ENCODE measurements around the gene CGB2. TPM values are rescaled to one million over a fixed set of nuclear protein-coding genes. Genes with fewer than 3 reads are reported as not detected.
"Not testable (repeated sequence)": the region's sequence is repeated elsewhere in the genome, so short reads cannot be mapped to it uniquely, and the experiment has no call there.

The CGB2 gene
- total and polyA plus RNA-seq, 2 of the 4 experiments (the other 2 are of a cell fraction), result not detected

DNA sequence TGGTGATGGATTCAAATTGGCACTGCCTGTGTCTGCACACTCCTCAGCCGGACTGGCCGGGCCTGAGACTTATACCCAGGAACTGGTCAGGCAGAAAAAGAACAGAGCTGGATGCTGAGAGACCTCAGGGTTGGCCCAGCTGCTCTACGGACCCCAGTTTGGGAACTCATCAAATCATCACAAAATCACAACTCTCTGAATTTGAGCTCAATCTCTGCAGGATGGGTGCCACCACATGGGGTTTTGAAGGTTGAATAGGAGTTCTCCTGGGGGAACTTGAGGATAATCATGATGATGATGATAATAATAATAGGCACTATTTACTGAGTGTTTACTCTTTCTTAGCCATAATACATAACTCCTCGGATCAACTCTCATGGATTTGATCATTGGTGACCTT is 11.0 kb downstream of the CGB2 start:
- in situ Hi-C loops (cut with MboI; ENCODE audit: low sequenced_read_pairs); H3K9ac ChIP-seq (ENCODE audit: low read depth, low read length); H2BK120ac ChIP-seq (ENCODE audit: low read depth, low read length); H2AK5ac ChIP-seq (ENCODE audit: low read depth, low read length); POLR2A ChIA-PET (ENCODE audit: unreplicated experiment); H3K9me3 ChIP-seq (ENCODE audit: control insufficient read depth, insufficient read depth, low read length); H4K8ac ChIP-seq (ENCODE audit: low read depth in 2 of 2, low read length in 2 of 2); DNase-seq; H3K14ac ChIP-seq (replicated peaks; ENCODE audit: low read depth, low read length); H3K9me1 ChIP-seq (ENCODE audit: insufficient read depth, low read length); H2BK20ac ChIP-seq (ENCODE audit: low read depth, low read length); H3K79me1 ChIP-seq (ENCODE audit: low read depth in 1 of 2, low read length in 2 of 2); H3K4ac ChIP-seq (ENCODE audit: low read depth, low read length); H3K18ac ChIP-seq (ENCODE audit: low read depth, low read length); H3K4me3 ChIP-seq (ENCODE audit: insufficient read depth, low read depth, low read length); H3K36me3 ChIP-seq (ENCODE audit: control insufficient read depth, insufficient read depth, low read length); H3K27ac ChIP-seq (ENCODE audit: insufficient read depth, low read length); H3K4me1 ChIP-seq (ENCODE audit: control insufficient read depth, insufficient read depth, low read length); H3K23ac ChIP-seq (ENCODE audit: low read depth, low read length); H2BK15ac ChIP-seq (ENCODE audit: low read depth, low read length); H4K20me1 ChIP-seq (ENCODE audit: insufficient read depth, low read length); H3K4me2 ChIP-seq (ENCODE audit: low read depth, low read length); H3K27me3 ChIP-seq (ENCODE audit: control insufficient read depth, insufficient read depth, low read length); H2AFZ ChIP-seq (replicated peaks; ENCODE audit: low read length, poor library complexity); CTCF ChIA-PET; dilution Hi-C loops (cut with HindIII; ENCODE audit: low sequenced_read_pairs, unreplicated experiment); BruUV-seq (replicated peaks); ATAC-seq (ENCODE audit: low read depth); intact Hi-C loops (cut with micrococcal nuclease); H2AK9ac ChIP-seq (replicated peaks; ENCODE audit: low read depth, low read length, poor library complexity); H2BK5ac ChIP-seq (ENCODE audit: low read depth, low read length, poor library complexity, severe bottlenecking); H3K56ac ChIP-seq (ENCODE audit: extremely low read depth, insufficient read depth, low read length); H4K91ac ChIP-seq (ENCODE audit: insufficient read depth, low read depth, low read length); H4K5ac ChIP-seq (ENCODE audit: low read depth, low read length): not testable (repeated sequence)
- no CpG with 5 or more reads among the region's 4 CpGs for WGBS, 2 experiments (ENCODE audit: extremely low coverage in 2 of 2, insufficient read length in 1 of 2)

DNA sequence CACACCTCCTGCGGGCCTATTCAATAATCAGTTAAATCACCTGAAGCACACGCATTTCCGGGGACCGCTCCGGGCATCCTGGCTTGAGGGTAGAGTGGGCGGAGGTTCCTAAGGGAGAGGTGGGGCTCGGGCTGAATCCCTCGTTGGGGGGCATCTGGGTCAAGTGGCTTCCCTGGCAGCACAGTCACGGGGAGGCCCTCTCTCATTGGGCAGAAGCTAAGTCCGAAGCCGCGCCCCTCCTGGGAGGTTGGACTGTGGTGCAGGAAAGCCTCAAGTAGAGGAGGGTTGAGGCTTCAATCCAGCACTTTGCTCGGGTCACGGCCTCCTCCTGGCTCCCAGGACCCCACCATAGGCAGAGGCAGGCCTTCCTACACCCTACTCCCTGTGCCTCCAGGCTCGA is 11.9 kb downstream of the CGB2 start, which contains the start of gene CGB5:
TSS of gene CGB5 (plus strand) at position 301 of the 400 bp plus-strand sequence. CDS start 362 bp downstream, outside the sequence.
- H4K5ac ChIP-seq (ENCODE audit: low read depth, low read length); H2BK120ac ChIP-seq (ENCODE audit: low read depth, low read length); in situ Hi-C loops (cut with MboI; ENCODE audit: low sequenced_read_pairs); H3K27ac ChIP-seq (ENCODE audit: insufficient read depth, low read length); H3K18ac ChIP-seq (ENCODE audit: low read depth, low read length); H3K4ac ChIP-seq (ENCODE audit: low read depth, low read length); H2BK5ac ChIP-seq (ENCODE audit: low read depth, low read length, poor library complexity, severe bottlenecking); CTCF ChIA-PET; ATAC-seq (ENCODE audit: low read depth); H3K9ac ChIP-seq (ENCODE audit: low read depth, low read length); H3K27me3 ChIP-seq (ENCODE audit: control insufficient read depth, insufficient read depth, low read length); H2BK15ac ChIP-seq (ENCODE audit: low read depth, low read length); H4K8ac ChIP-seq (ENCODE audit: low read depth in 2 of 2, low read length in 2 of 2); H3K36me3 ChIP-seq (ENCODE audit: control insufficient read depth, insufficient read depth, low read length); H2AK9ac ChIP-seq (replicated peaks; ENCODE audit: low read depth, low read length, poor library complexity); BruUV-seq (replicated peaks); H2BK20ac ChIP-seq (ENCODE audit: low read depth, low read length); H3K4me2 ChIP-seq (ENCODE audit: low read depth, low read length); intact Hi-C loops (cut with micrococcal nuclease); H3K56ac ChIP-seq (ENCODE audit: extremely low read depth, insufficient read depth, low read length); H3K14ac ChIP-seq (replicated peaks; ENCODE audit: low read depth, low read length); H3K4me1 ChIP-seq (ENCODE audit: control insufficient read depth, insufficient read depth, low read length); H3K9me3 ChIP-seq (ENCODE audit: control insufficient read depth, insufficient read depth, low read length); H3K79me1 ChIP-seq (ENCODE audit: low read depth in 1 of 2, low read length in 2 of 2); H2AK5ac ChIP-seq (ENCODE audit: low read depth, low read length); H4K20me1 ChIP-seq (ENCODE audit: insufficient read depth, low read length); dilution Hi-C loops (cut with HindIII; ENCODE audit: low sequenced_read_pairs, unreplicated experiment); H4K91ac ChIP-seq (ENCODE audit: insufficient read depth, low read depth, low read length); H3K4me3 ChIP-seq (ENCODE audit: insufficient read depth, low read depth, low read length); DNase-seq; POLR2A ChIA-PET (ENCODE audit: unreplicated experiment); H2AFZ ChIP-seq (replicated peaks; ENCODE audit: low read length, poor library complexity); H3K23ac ChIP-seq (ENCODE audit: low read depth, low read length); H3K9me1 ChIP-seq (ENCODE audit: insufficient read depth, low read length): not testable (repeated sequence)
- WGBS, 2 experiments (ENCODE audit: extremely low coverage in 2 of 2, insufficient read length in 1 of 2), result 69% methylated on average over 5 of the region's 15 CpGs; no CpG with 5 or more reads in 1 of the 2 experiments

Data from IMR-90 (cell line).